NCI-H748 treated with DMSO at 0.1 percent for 48 hours (cell line): Measurements from ENCODE around the gene RFX5.
A peak's percentile ranks its signal among the peaks of the same experiment; 100 is the strongest.
"Not testable (repeated sequence)": the region's sequence is repeated elsewhere in the genome, so short reads cannot be mapped to it uniquely, and the experiment has no call there.

Experiments used
- DNase-seq: peaks from one replicate; lab custom pipeline; 2025; lab: John Stamatoyannopoulos, UW

RFX5 gene

DNA sequence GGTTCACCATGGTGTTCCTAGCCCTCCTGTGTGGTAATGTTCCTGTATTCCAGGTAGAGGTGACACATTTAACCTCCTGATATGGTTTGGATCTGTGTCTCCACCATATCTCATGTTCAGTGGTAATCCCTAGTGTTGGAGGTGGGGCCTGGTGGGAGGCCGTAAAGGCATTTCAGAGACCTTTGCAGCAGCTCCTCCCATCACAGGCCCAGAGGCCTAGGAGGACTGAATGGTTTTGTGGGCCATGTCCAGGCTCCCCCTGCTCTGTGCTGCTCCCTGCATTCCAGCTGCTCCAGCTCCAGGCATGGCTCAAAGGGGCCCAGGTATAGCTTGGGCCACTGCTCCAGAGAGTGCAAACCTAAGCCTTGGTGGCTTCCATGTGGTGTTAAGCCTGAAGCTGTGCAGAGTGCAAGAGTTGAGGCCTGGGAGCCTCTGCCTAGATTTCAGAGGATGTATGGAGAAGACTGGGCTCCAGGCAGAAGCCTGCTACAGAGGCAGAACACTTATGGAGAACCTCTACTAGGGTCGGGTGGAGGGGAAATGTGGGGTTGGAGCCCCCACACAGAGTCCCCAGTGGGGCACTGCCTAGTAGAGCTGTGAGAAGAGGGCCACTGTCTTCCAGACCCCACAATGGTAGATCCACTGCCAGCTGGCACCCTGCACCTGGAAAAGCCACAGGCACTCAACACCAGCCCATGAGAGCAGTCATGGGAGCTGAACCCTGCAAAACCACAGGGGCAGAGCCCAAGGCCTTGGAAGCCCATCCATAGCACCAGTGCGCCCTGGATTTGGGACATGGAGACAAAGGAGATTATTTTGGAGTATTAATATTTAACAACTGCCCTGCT, 15.5 kb upstream of the RFX5 start:
- DNase-seq = no peak

DNA sequence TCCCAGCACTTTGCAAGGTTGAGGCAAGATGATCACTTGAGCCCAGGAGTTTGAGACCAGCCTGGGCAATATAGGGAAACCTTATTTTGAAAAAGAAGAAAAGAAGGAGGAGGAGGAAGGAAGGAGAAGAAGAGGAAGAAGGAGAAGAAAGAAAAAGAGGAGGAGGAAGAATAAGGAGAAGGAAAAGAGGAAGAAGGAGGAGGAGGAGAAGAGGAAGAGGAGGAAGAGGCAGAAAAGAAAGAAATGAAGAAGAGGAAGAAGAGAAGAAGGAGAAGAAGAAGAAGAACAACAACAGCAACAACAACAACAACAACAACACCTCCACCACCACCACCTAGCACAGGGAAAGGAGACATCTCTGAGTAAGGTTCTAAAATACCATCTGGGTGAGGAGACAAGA, 14.8 kb upstream of the RFX5 start:
- DNase-seq = no peak

DNA sequence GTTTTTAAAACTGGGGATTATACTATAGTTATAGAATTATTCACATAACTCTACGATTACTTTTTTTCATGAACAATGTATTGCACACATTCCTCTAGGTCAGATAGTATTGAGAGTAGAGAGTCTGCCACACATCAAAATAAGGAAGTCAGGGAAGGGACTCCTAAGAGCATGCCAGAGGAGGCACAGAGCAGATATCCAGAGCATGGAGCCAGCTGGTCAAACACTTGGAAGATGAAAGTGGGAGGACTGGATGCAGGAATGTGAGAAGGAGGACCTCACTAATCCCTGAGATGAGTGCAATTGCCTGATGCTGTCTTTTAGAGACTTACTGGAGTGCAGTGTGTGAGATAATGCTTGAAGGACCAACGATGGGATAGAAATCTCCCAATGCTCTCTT, 9.6 kb upstream of the RFX5 start:
- DNase-seq = no peak

DNA sequence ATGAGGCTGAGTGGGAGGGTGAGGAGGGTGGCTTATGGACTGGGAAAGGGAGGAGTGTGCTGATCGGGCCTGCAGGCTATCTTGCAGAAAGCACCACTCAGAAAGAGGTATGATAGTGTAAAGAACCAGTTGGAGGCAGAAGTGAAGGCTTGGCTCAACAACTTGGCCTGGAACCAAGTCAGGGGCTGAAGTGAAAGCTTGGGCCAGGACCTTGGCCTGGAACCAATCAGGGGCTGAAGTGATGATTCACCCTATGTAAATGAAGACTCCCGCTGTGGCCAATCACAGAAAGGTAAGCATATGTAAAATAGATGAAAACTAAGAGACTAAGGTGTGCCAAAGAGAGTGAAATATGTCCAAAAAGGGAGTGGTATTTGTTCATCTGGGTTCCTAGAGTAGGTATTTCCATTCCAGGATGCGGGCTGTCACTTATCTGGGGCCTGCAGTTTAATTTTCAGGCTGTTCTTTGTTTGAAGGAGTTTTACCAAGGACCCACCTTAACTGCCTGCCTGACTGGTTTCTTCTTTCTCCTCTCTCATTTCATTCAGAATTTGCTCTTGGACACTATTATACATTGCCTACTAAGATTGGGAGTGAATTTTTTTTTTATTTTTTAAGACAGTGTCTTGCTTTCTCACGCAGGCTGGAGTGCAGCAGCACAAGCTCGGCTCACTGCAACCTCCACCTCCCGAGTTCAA, 5.1 kb upstream of the RFX5 start:
- no peak for DNase-seq

DNA sequence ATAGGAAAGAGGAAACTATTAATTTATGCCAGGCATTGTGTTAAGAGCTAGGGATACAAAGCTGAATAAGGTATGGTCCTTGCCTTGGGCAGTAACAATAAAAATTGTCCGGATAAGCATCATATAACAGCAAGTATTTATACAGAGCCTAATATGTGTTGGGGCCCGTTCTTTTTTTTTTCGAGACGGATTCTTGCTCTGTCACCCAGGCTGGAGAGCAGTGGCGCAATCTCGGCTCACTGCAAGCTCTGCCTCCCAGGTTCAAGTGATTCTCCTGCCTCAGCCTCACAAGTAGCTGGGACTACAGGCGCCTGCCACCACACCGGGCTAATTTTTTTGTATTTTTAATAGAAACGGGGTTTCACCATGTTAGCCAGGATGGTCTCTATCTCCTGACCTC, 3.3 kb upstream of the RFX5 start:
- not testable (repeated sequence) for DNase-seq

DNA sequence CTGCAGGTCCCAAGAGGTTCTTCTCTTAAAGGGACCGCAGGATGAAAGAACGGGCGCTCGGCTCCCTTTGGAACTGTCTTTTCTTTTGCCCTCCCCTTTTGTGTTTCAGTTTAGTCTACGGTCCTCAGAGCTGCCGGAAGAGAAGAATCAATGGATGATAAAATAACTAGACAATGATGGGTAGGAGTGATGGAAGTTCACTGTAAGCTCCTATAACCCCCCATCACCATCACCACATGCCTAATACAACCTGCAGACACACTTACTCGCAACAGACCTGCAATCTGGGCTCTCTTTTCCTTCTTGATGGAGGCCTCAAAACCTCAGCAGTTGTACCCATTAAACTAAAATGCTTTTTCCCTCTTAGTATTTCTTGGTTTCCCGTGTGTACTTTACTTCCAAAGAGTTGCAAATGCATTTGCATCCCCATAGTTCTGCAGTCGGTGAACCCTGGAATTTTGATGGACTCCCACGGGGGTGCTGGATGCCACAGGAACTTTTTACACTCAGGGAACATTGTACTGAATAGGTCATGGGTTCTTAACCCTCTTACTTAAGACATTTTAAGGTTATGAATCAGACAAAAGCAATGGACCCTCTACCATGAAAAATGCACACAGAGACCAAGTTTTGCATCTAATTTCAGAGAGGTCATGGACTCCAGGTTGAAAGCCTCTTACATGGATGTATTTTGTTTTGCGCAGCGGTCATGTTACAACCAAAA, 633 bp upstream of the RFX5 start:
- DNase-seq = no peak

DNA sequence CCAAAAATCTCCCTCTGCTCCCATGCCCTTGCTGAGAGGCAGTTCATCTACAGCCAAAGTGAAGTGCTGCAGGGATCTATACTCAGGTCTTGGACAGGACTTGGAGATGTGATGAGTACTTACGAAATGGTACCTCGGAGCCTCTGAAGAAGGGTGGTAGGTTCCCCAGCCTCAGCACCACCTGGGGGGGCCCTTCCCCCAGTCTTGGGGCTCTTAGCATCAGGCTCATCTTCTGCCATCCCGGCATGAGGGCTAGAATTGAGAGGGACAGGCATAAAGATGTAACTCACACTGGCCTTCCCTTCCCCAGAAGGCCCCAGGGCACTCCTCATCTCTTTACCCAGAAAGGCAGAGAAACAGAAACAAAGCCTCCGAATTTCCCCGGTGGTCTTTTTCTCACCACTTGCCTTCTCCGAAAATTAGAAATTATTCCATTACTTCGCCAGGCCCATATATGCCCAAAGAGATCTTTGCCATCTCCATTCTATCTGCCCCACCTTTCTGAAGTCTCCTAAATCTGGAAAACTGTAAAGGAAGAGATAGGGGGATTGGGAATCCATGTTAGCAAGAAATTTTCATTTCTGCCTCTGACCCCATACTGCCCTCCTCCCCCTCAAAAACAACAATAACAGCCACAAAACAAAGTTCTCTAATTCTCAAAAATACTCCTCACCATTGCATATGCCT, 827 bp downstream of the RFX5 start:
- DNase-seq = no peak

DNA sequence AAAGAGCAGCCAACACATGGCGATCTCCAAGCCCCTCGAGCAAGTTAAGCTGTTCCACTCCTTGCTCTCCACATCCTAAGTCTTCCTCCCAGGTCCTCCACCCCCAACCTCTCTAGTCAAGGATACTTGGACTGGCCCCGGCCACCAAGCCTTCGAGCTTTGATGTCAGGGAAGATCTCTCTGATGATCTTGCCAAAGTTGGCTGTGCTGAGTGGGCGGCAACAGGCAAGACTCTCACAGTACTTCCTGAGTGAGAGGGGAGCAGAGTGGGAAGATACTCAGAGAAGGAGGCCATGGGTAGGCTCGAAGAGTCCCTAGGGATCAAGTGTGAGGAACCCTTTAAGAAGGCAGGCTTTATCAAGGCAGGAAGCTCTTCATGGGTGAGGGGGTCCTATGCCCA, 2.8 kb downstream of the RFX5 start:
- no peak for DNase-seq

DNA sequence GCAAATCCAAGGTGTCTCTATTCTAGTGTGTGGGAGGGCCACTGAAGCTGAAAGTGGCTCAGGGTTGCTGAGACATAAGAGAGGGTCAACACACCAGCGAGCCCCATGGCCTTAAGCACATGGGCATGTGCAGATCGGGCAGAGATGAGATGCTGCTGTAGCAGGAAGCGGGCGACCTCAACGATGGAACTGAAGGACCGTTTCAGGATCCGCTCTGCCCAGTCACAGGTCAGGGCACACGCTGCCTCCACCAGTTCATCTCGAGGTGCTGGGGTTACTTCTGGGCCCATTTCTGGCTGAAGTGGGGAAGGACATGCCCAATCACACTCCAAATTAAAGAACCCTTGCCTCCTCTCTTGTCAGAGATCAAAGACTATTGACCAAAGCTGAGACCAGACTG, 3.5 kb downstream of the RFX5 start:
- no peak for DNase-seq

DNA sequence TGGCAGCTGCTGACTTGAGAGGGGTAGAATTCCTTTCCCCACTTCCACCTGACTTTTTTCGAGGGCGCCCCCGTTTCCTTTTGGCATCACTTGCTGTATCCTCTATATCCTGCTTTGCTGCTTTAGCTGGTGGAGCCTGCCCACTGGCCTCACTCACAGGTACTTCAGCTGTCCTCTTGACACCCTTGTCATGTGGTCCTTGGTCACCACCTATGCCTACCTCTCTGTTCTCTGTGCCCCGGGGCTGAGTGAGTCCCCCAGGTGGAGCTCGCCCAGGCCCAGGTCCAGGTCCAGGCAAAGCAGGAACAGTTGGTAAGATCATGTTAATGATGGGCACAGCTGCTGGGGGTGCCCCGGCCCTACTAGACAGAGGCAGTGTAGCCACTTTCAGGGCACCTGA, 4.5 kb downstream of the RFX5 start:
- DNase-seq = no peak

DNA sequence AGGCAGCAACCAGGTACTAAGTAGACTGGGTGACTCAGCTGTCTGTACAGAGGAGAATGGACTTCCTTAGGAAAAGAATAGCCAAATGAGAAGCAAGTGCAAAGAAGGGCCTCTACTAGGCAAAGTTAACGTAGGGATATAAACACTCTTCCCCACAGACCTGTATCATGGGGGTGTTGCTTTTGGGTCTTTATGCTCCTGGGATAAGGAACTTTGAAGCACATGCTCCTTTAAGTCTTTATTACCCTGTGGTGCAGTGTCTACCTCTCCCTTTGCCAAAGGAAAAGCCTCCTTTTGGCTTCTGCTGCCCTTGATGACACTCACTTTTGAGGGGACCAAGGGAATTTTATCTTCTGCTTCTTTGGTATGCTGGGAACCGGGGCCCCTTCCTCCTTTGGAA, 5.0 kb downstream of the RFX5 start:
- DNase-seq = no peak

DNA sequence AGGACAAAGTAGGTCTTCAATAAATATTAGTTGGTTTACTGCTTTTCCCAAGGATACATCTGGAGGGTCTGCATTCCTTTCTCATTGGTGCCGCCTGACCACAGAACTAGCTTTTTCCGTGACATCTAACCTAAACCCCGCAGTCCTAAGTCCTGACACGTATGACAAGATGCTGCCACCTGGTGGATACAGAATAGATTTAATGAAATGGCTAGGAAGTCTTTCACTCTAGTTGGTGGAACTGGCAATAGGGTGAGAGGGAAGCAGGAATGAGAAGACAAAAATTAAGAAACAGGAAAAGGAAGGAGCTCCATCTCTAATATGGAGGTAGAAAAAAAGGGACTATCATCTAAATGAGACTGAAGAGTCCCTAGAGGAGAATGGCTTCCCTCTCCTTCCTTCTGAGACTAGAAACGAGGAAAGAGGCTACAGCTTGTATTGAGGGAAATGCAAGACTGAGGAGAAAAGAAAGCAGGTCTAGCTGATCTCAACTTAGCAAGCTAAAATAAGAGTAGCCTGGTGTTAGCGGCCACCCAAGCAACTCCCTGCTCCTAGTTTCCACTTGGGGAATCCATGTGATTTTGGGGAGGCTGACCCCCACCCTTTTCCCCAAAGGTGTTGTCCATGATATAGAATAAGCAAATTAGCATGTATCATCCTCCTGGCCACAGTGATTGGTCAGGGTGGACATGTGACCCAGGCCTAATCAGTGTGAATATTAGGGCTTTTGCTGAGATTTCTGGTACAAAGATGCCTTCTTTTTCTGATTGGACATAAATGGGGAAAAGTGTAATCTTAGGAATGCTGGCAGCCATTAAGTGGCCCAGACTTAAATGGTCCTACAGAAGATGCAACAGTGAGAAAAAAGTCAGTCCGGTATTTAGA, 5.9 kb downstream of the RFX5 start:
- DNase-seq = peak; percentile 80

DNA sequence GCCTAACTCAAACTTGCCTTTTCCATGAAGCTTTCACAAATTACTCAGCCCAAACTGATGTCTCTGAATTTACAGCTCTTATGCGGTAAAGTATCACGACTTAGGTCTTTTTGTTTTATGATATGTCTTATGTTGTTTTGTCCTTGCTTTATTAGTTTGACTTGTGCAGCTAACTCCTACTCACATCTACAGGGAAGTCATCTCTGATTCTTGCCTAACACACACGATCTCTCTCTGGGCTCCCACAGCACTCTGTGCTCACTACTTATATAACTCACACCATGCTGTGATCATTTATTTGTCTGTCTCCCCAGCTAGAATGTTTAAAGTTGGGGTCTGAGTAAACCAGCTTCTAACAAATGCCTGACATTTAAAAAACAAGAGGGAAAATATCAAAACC, 10.5 kb downstream of the RFX5 start:
- no peak for DNase-seq

DNA sequence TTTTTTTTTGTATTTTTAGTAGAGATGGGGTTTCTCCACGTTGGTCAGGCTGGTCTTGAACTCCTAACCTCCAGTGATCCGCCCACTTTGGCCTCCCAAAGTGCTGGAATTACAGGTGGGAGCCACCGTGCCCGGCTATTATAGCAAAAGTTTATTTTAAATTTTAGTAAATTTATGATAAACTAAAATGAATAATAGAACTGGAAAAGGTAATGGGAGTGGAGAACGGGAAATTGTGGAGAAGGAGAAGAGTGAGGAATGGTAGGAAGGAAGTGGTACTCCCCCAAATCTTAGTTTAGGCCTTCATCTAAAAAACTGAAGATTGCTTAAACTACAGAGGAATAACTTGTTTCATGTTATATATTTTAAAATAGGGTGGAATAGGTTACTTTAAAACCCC, 12.2 kb downstream of the RFX5 start:
- no peak for DNase-seq

DNA sequence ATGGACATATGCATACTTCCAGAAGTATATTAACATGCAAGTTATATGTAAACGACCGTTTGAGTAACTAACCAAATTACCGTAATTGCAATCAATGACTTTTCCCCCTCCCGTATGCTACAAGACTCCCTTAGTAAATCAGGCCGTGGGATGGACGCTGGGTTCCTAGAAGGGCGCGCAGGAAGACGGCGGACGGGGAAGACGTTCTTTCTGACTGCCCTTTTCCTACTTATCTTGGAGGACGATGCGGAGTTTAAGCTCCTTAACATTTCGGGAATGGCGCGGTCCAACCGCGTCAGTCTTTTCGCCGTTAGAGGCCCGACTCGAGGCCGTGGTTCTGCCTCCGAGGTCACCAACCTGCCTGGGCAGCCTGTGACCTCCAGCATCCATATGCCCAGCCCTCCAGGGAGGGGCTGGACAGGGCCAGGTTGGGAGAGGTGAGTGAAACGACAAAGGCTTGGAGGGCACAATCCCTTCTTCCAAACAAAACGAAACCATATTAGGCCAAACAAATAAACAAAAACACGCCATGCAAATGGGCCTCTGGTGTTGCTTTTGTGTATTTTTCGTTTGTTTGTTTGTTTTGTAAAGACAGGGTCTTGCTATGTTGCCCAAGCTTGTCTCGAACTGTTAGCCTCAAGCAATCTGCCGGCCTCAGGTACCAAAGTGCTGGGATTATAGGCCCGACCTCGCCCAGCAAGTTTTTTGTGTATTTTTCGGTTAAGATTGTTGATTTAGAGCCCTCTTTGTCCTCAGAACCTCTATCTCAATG, 19.0 kb downstream of the RFX5 start:
- DNase-seq = no peak

DNA sequence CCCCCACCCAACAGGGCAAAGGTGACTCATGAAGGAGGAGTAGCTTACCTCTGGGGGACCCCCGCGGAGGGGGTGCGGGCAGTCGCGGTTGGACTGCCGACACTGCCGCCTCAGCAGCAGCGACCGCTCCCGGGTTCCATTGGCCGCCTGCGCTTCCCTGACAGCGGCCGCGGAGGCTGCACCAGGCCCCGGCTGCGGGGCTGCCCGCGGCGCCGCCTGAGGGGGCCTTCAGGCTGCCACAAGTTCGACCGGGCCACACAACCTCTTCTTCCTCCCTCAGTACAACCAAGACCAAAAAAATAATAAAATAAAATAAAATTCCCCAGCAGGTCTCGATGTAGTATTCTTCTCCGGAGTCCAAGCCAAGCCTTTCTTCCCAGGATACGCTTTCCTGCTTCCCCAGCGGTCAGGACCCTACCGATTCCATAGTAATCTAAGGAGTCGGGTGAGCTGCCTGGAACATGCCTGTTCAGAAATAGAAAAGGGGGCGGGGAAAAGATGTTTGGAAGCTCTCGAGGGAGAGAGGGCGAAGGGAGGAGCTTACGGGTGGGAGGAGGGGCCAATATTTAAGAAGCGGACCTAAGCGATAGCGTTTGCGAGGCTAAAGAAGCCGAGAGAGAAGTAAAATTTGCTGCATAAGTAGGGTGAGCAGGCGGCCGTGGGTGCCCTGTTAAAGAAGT, 19.7 kb downstream of the RFX5 start, which contains the start of gene PI4KB:
PI4KB (minus strand) TSS at position 194 of the 680 bp plus-strand sequence. CDS start 10,935 bp downstream, outside the sequence.
- peak; percentile 98 for DNase-seq

DNA sequence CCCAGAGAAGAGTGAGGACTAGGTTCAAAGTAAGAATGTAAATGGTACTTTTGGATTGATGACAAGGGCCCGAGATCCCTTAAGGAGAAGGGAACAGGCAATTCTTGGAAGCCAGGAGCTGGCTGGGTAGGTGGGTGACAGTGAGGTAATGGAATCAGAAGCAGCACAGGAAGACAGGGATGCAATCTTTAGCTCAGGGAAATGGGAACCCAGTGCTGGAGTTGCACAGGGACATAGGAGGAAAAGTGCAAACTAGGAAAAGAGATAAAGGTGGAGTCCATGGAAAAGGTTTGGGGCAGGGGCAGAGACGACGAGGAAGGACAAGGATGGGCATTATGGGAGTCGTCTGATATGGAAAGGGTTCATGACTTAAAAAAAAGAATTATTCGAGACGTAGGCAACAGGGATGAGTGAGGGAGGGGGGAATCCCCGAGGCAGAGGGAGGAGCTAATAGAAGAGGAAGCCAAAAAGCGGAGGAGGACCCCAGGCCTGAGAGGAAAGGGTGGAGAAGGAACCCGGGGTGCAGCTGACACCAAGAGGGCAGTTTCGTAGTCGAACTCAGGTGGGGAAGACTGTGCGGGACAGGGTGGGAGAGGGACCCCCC, 20.3 kb downstream of the RFX5 start:
- DNase-seq = no peak

DNA sequence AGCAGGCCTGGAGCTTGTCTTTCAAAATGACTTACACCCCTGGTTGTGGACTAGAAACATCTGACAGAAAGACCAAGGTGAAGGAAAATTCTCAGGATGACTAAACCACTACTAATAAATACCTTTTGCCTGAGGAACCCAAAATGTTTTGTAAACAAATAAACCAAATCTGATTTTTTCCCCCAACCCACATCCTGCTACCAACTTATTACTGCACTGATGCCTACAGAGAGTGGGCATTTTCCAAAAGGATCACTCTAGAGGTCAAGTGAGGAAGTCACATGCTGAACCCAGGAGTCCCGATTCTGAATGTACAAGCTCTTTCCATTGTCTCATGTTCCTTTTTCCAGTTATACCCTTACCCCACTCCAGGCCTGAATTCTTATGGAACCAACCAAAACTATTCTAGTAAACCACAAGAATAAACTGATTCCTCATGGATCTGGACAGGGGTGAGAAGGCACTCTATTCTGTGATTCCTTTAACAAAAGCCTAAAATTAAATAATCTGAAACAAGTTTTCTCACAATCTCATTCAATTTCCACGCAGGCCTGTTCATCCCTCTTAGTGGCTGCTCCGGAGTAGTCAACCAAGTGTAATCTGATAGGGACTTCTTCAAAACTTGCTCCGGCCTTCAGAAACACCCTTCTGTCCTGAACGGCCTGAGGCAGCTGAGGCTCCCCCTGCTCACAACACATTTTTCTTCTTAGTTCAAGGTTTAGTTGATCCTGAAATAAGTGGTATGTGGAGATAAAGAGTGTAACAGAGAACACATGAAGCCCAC, 21.2 kb downstream of the RFX5 start:
- DNase-seq = no peak

DNA sequence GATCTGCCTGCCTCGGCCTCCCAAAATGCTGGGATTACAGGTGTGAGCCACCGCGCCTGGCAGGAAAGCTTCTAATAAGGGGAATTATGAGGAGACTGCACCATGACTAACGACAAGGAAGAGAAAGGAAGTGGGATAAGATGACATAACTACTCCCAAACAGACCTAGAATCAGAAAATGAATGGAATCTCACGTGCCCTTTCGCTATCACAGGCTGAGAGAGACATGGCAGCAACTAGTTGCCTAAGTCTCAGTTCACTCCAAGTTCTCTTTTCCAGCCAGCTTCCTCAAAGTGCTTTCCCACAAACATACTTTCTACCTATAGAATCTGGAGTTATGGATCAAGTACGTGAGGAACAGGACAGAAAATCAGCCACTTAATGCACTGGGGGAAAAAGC, 21.8 kb downstream of the RFX5 start:
- DNase-seq = no peak
